ENCODE data around the gene EHMT1.
A peak's percentile ranks its signal among the peaks of the same experiment; 100 is the strongest.
"Not testable (repeated sequence)": the region's sequence is repeated elsewhere in the genome, so short reads cannot be mapped to it uniquely, and the experiment has no call there.

Gene EHMT1

DNA sequence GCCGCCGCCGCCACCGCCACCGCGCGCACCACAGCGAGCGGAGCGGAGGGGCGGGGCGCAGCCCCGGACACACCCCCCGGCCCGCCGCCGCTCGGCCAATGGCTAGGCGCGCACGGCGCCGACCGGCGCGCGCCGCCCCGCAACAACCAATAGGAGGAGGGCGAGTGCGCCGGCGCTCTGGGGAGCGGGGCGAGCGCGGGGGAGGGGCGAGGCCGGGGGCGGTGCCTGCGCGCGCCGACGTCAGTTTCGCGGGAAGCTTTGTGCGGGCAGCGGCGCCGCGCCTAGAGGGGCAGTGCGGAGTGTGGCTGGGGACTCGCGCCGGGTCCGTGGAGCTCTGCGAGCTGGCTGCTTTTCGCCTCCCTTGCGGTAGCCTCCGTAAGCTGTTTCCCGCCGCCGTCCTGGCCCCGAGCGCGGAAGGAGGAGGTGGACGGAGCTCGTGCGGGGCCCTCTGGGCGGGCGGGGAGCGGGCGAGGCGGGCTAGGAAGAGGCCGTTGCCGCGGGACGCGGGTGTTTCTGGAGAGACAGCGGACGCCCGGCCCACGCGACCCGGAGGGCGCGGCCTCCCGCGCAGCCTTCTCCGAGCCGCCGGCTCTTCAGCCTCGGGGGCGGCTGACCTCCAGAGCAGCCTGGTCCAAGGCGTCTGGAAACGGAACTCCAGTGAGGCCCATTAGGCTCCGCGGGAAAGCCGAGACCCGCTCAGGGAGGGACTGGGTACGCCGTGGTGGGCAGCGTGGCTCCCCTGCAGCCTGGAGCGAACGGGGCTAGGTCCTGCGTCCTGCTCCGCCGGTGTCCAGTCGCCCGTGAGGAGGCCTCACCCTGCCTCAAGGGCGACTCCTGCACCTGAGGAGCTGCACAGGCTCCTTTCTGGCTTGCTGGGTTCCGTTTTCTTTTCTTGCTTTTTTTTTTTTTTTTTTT, 28.1 kb upstream of the EHMT1 start, which contains the start of gene ZMYND19:
TSS of gene ZMYND19 (minus strand) at position 44 of the 915 bp plus-strand sequence. CDS start 249 bp downstream, outside the sequence.
- peak; percentile 100 for DNase-seq (ENCODE audit: low spot score)

DNA sequence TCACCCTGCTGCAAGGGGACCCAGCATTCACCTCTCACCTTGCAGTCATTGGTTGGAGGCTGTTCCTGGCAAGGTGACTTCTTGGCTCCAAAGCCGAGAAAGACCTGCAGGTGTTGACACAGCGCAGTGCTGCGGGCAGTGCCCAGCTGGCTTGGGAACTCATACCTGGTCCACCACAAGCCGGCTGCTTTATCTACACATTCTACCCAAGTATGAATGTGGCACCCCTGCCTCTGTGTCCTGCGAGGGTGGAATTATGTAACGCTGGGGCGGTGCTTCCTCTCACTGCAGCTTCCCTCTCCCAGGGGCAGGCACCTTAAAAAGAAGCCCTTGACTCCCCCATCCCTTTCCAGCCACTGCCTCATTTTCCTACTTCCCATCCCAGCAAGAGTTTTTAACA, 26.0 kb upstream of the EHMT1 start:
- no peak for DNase-seq (ENCODE audit: low spot score)

DNA sequence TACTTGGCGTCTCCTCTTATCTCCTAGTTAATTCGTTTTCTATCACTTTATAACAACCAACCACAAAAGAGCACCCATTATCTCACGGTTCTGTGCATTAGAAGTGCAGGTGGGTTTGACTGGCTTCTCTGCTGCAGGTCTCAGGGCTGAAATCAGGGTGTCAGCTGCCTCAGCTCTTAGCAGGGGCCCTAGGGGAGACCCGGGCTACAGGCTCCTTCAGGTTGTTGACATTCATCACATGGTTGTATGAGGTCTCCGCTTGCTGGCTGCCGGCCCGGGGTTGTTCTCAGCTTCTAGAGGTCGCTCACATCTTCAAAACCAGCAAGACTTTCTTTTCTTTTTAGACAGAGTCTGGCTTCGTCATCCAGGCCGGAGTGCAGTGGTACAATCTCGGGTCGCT, 25.6 kb upstream of the EHMT1 start:
- no peak for DNase-seq (ENCODE audit: low spot score)

DNA sequence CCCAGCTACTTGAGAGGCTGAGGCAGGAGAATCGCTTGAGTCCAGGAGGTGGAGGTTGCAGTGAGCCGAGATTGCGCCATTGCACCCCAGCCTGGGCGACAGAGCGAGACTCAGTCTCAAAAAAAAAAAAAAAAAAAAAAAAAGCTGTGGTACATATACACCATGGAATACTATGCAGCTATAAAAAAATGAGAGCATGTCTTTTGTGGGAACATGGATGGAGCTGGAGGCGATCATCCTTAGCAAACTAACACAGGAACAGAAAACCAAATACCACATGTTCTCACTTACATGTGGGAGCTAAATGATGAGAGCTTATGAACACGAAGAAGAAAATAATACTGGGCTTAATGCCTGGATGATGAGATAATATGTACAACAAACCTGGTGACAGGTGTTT, 22.2 kb upstream of the EHMT1 start:
- DNase-seq (ENCODE audit: low spot score) = not testable (repeated sequence)

- no peak for DNase-seq (ENCODE audit: low spot score)
Observed at GRCh38 chr9:137598943-137599342, 19.9 kb upstream of the EHMT1 start.

DNA sequence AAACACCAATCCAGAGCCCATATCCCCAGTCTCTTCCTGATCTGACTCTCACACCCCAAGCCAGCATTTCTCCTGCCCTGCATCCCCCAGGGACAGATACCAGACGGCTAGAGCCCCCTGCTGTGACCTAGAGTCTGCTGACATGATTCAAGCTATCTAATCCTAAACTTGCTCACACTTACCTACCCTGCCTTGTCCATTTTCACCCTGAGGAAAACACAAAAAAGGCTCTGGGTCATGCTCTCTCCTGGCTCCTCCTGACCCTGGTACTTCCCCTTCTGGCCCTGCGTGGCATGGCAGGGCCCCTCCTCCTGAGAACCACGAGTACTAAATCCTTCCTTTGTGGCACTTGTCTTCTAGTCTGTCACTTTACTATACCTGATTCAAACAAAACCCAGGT, 16.1 kb upstream of the EHMT1 start:
- no peak for DNase-seq (ENCODE audit: low spot score)

GRCh38 chr9:137603879-137604278, 14.9 kb upstream of the EHMT1 start:
- DNase-seq (ENCODE audit: low spot score) = no peak

DNA sequence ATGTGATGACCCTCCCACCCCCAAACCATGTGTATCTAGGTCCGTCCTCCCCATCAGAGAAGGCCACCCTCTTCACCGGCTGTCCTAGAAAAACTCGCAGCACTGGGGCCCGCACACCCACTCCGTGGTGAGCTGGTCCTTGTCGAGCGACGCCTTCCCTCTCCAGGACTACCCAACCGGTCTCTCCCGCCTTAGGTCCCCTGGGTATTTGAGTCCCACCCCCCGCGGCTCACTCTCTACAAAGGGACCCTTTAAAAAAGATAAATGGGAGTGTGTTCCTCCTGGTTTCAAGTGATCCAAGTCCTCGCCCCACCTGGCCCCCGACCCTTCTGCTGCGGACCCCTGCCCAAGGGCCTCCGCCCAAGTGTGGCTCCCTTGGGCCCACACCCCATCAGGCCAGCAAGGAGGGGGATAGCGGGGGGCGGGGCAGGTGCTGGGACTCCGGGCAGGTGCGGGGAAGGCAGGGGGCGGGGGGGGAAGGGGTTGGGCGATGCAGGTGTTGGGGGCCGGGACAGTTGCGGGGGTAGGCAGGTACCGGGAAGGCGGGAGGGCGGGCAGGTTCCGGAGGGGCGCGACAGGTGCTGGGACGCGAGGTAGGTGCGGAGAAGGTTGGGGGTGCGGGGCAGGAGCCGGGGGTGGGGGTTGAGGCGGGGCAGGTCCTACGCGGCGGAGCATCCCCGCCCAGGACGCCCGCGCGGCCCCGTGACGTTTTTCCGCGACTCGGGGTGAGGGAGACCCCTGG, 14.3 kb upstream of the EHMT1 start:
- DNase-seq (ENCODE audit: low spot score) = no peak

DNA sequence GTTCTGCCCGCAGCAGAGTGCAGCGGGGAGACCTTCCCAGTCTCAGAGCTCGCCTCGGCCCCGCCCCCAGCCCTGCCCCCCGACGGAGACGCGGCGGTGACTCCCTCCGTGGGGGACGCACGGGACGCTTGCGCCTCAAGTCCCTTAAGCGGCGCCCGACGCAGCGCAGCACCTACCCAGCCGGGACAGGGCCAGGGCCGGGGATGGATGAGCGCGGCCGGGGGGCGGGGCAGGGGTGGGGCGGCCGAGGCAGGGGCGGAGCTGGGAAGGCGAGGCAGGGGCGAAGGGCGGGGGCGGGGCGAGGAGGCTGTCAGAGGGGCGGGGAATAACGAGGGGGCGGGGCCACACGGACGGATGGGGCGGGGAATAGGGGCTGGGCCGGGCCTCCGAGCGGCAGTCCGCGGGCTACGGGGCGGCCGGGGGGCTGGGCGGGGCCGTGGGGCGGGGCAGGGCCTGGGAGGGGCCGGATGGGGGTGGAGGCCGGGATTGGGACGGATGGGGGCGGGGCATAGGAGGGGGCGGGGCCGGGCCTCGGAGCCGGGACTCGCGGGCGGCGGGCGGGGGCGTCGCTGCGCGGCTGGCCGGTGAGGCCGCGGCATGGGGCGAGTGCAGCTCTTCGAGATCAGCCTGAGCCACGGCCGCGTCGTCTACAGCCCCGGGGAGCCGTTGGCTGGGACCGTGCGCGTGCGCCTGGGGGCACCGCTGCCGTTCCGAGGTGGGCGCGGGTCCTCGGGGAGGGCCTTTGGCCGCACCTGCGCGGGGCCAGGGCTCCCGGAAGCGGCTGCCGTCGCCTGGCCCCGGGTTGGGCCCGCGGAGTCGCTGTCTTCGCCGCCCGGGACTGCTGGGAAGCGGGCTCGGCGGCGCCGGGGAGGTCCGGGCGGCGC, 13.4 kb upstream of the EHMT1 start, which contains the start of gene ARRDC1:
TSS of gene ARRDC1 (plus strand) at position 566 of the 884 bp plus-strand sequence. CDS start at position 598, 32 bp downstream.
- DNase-seq (ENCODE audit: low spot score) = peak; percentile 96

DNA sequence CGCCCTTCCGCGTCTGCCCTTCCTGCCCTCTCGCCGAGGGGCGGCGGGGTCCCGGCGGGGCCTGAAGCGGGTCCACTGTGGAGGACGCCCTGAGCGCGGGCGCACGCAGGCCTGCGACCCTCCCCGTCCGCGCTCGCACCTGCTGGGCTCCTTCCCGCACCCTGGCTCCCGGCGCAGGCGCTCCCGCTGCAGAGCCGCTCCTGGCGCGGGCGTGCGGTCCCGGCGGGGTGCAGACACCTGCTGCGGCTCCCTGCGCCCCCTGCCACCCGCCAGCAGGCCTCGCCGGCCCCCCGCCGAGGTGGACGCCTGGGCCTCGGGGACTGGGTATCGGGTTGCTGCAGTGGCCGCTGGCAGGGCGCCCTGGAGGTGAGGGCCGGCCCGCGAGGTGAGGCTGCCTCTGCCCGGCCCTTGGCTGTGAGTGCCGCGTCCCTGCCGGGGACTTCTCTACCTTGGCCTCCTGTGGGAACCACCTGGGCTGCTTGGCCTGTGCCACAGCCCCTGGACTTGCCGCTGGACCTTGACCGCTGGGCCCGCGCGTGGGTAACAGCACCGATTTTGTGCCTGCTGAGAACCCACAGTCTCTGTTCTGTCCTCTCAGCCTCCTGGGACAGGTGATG, 12.7 kb upstream of the EHMT1 start:
- no peak for DNase-seq (ENCODE audit: low spot score)

DNA sequence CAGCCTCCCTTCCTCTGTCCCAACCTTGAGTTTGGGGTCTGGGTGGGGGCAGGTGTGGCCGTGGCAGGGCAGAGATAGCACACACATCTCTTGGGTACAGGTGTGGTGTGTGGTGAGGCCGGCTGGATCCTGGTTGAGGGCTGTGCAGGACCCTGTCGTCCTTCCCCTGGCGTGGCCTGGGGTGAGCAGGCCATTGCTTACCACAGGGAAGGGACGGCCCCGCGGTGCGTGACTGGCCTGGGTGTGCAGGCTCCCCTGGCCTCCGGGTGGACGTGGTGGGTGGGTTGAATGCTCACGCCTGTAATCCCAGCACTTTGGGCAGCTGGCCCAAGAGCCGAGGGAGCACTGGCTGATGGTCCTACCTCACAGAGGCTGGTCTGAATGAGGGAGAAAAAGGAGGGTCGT, 12.1 kb upstream of the EHMT1 start:
- DNase-seq (ENCODE audit: low spot score) = no peak

GRCh38 chr9:137607141-137607857, 11.5 kb upstream of the EHMT1 start:
- no peak for DNase-seq (ENCODE audit: low spot score)

GRCh38 chr9:137610944-137611343, 7.9 kb upstream of the EHMT1 start:
- DNase-seq (ENCODE audit: low spot score) = no peak

DNA sequence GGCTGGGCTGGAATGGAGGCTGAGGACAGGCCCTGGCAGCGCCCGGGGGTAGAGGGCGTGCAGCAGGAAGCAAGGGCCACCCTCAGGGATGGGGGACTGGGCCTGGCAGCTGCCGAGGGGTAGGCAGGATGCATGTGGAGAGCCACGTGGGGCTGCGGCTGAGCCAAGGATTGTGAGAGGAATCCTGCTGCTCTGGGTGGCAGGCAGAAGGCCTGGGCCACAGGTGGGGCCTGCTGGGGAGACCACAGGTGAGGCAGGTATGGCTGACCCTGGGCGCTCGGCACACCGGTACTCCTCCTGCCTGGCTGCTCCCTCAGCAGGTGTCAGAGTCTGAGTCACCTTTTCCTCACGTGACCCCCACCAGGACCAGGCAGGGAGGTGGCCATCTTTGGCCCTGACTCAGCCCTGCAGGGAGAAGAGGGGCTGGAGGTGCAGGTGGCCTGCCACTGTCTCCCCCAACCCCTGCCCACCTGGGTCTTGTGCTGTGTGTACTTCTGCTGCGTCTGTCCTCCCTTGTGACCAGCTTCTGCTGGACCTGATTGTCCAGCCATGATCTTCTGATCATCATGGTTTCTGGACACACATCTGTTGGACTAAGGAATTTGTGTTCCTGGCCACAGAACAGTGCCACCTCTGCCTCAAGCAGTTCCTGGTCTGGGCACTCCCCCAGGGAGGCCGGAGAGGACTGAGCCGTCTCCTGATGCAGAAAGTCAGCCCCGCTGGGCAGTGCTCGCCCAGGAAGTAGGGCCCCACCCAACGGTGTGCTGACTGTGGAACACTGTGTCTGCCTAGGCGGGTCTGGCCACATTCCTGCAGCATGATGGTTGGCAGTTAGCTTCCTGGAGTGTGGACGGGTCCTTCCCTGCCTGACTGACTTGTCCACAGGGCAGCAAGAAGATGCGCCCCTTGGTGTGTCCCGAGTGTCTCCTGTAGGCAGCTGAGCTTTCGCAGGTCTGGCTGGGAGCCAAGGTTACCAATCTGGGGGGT, 6.9 kb upstream of the EHMT1 start:
- DNase-seq (ENCODE audit: low spot score) = no peak

DNA sequence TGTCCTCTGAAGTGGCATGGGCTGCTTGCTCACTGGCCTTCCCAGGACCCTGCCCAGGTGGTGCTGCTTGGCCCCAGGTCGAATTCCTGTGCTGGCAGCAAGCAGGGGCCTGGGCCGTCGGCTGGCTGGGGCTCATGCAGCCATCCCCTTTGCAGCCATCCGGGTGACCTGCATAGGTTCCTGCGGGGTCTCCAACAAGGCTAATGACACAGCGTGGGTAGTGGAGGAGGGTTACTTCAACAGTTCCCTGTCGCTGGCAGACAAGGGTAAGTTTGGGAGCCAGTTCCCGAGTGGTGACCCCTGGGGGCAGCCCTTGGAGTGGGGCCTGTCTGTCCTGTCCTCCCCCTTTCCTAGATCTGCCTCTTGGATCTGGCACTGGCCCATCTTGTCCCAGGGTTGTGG, 6.1 kb upstream of the EHMT1 start:
- no peak for DNase-seq (ENCODE audit: low spot score)

DNA sequence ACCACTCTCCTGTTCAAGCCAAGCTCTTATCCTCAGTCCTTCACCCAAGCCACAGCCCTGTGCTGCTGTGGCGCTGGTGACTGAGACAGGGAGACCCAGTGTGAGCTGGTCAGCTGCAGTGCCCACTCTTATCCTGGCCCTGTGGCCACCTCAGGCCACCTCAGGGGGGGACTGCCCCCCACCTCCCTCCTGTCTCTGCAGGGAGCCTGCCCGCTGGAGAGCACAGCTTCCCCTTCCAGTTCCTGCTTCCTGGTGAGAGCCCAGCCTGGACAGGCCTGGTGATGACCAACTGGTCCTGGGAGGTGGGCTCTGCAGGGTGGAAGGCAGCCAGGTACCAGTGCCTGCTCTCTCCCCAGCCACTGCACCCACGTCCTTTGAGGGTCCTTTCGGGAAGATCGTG, 5.5 kb upstream of the EHMT1 start:
- no peak for DNase-seq (ENCODE audit: low spot score)

DNA sequence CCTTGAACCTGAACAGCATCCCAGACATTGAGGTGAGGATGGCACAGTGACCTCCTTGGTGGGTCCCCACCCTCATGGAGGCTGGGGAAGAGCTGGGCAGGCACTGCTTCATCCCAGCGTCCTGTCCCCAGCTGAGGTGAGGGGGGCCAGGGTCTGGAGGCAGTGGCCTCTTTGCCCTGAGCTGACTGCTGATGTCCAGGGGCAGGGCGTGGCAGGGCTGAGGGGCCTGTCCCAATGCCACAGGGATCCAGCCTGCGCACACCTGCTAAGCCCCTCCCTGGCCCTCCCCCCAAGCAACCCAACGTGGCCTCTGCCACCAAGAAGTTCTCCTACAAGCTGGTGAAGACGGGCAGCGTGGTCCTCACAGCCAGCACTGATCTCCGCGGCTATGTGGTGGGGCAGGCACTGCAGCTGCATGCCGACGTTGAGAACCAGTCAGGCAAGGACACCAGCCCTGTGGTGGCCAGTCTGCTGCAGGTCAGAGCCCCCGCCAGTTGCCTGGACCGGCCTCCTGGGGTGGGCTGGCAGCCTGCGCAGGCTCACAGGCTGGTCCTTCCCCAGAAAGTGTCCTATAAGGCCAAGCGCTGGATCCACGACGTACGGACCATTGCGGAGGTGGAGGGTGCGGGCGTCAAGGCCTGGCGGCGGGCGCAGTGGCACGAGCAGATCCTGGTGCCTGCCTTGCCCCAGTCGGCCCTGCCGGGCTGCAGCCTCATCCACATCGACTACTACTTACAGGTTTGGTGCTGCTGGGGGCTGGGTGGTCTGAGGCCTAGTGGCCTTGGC, 4.9 kb upstream of the EHMT1 start:
- DNase-seq (ENCODE audit: low spot score) = no peak

DNA sequence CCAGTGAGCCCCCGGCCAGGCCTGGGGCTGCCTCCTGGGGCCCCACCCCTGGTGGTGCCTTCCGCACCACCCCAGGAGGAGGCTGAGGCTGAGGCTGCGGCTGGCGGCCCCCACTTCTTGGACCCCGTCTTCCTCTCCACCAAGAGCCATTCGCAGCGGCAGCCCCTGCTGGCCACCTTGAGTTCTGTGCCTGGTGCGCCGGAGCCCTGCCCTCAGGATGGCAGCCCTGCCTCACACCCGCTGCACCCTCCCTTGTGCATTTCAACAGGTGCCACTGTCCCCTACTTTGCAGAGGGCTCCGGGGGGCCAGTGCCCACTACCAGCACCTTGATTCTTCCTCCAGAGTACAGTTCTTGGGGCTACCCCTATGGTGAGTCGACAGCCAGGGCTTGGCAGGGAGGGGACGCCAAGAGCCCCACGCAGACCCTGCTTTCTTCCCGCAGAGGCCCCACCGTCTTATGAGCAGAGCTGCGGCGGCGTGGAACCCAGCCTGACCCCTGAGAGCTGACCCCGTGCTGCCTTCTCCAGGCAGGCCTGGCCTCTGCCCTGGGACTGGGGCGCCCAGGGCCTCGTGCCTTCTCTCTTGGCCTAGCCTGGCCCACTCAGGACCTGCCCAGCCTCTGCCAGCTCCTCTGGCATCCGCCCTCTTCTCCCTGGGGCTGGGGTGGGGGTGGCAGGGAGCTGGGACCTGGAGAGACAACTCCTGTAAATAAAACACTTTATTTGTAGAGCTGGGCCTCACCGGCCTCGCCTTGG, 4.0 kb upstream of the EHMT1 start:
- no peak for DNase-seq (ENCODE audit: low spot score)
